ENCODE data around the gene KRT7.
A peak's percentile ranks its signal among the peaks of the same experiment; 100 is the strongest.

The KRT7 gene

GRCh38 chr12:52211716-52212585, 21.1 kb upstream of the KRT7 start:
- no peak for DNase-seq (ENCODE audit: low spot score)

- DNase-seq (ENCODE audit: low spot score), result no peak
Observed at GRCh38 chr12:52212701-52213563, 20.1 kb upstream of the KRT7 start.

- DNase-seq (ENCODE audit: low spot score), result peak; percentile 90
Observed at GRCh38 chr12:52213564-52214420, 19.3 kb upstream of the KRT7 start.

- no peak for DNase-seq (ENCODE audit: low spot score)
Observed at GRCh38 chr12:52214421-52214802, 18.6 kb upstream of the KRT7 start.

- no peak for DNase-seq (ENCODE audit: low spot score)
Observed at GRCh38 chr12:52215587-52216031, 17.4 kb upstream of the KRT7 start.

- DNase-seq (ENCODE audit: low spot score), result no peak
Observed at GRCh38 chr12:52216100-52216499, 16.9 kb upstream of the KRT7 start.

- DNase-seq (ENCODE audit: low spot score), result no peak
Observed at GRCh38 chr12:52216807-52217206, 16.2 kb upstream of the KRT7 start.

GRCh38 chr12:52217223-52217622, 15.8 kb upstream of the KRT7 start:
- DNase-seq (ENCODE audit: low spot score), result no peak

- no peak for DNase-seq (ENCODE audit: low spot score)
Observed at GRCh38 chr12:52218001-52218400, 15.0 kb upstream of the KRT7 start.

GRCh38 chr12:52220477-52220876, 12.6 kb upstream of the KRT7 start:
- DNase-seq (ENCODE audit: low spot score), result no peak

GRCh38 chr12:52221070-52221781, 11.8 kb upstream of the KRT7 start:
- no peak for DNase-seq (ENCODE audit: low spot score)

- peak; percentile 41 for DNase-seq (ENCODE audit: low spot score)
Observed at GRCh38 chr12:52221912-52222457, 11.1 kb upstream of the KRT7 start.

- DNase-seq (ENCODE audit: low spot score), result no peak
Observed at GRCh38 chr12:52222692-52223091, 10.4 kb upstream of the KRT7 start.

GRCh38 chr12:52223406-52224039, 9.5 kb upstream of the KRT7 start:
- DNase-seq (ENCODE audit: low spot score), result no peak

- DNase-seq (ENCODE audit: low spot score), result no peak
Observed at GRCh38 chr12:52224151-52224550, 8.9 kb upstream of the KRT7 start.

- DNase-seq (ENCODE audit: low spot score), result no peak
Observed at GRCh38 chr12:52225752-52226151, 7.3 kb upstream of the KRT7 start.

GRCh38 chr12:52226446-52226845, 6.6 kb upstream of the KRT7 start:
- DNase-seq (ENCODE audit: low spot score), result no peak

GRCh38 chr12:52227606-52228166, 5.4 kb upstream of the KRT7 start:
- no peak for DNase-seq (ENCODE audit: low spot score)

GRCh38 chr12:52228366-52228765, 4.7 kb upstream of the KRT7 start:
- DNase-seq (ENCODE audit: low spot score), result no peak

- no peak for DNase-seq (ENCODE audit: low spot score)
Observed at GRCh38 chr12:52228931-52229330, 4.1 kb upstream of the KRT7 start.

Measured in AG20443 (cell line).